GM18951 (cell line): ENCODE results near the gene RUNX1.

ENCODE experiments used
- POLR2A ChIP-seq: IDR thresholded peaks from 4 replicates; pipeline ENCODE4 v1.6.1; 2011; ENCODE audit warnings: mild to moderate bottlenecking; ENCODE audit not compliant: insufficient read length, insufficient read depth; ENCODE audit errors: extremely low read depth
- in situ Hi-C: fragments of 300-500 bp; cut with MboI; formaldehyde crosslinking; loops from one replicate; pipeline ENCODE4 v1.12.0; 2022; ENCODE audit warnings: low sequenced_read_pairs, mixed read lengths, inconsistent platforms; ENCODE audit not compliant: unreplicated experiment

The RUNX1 gene

GRCh38 chr21:34938089-34938764 is 110.9 kb downstream of the RUNX1 start:
- in situ Hi-C loops: no loop called here

DNA sequence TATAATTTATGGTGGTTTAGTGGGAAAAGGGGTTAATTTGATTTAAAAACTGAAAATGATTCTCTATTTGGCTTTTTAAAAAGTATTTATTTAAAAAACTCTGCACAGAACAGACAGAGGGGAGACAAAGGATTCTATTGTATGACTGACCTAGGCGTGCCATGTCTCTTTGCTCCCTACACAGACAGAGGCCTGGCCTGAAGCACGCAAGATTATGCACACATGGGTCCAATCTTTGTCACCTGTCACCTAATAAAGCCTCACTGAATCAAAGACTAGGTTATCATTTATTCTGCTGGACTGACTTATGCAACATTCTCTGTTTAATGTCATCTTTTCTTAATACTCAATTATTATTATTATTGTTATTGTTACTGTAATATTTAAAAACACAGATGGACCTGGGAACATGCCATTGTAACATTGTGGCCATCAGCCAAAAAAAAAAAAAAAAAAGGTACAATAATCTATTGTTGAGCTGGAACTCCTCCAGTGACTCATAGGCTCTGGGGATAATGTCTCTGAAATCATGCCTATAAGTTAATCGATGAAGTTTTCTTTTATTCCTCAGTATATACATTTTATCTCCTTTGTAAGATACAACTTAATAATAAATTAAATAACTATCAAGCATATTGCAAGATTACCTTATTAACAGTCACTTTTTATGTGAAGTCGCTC is 112.1 kb downstream of the RUNX1 start:
- TF ChIP-seq POLR2A: no peak

More at GRCh38 chr21:34938089-34938764, 110.9 kb downstream of the RUNX1 start:
- TF ChIP-seq POLR2A: no peak

GRCh38 chr21:34936371-34936789 is 112.7 kb downstream of the RUNX1 start:
- in situ Hi-C loops: no loop called here
- TF ChIP-seq POLR2A: no peak

More for the DNA sequence above, 112.1 kb downstream of the RUNX1 start:
- in situ Hi-C loops: no loop called here

DNA sequence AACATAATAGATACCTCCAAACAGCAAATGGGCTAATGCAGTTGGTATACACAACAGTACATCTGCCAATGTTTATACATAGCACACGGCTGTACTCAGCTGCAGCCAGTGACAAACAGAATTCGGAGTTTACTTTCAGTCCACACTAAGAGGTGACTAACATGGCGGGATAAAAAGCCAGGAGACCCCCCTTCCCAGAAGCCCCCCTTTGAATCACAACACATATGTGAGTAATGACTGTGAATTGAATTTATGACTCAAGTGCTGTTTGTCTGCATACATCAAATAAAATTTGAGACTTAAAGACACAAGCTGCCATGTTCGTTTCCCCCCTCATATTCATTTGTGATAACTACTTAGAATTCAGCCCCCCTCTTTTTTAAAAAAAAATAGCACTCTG is 113.2 kb downstream of the RUNX1 start:
- no peak for TF ChIP-seq POLR2A
- in situ Hi-C loops: no loop called here

DNA sequence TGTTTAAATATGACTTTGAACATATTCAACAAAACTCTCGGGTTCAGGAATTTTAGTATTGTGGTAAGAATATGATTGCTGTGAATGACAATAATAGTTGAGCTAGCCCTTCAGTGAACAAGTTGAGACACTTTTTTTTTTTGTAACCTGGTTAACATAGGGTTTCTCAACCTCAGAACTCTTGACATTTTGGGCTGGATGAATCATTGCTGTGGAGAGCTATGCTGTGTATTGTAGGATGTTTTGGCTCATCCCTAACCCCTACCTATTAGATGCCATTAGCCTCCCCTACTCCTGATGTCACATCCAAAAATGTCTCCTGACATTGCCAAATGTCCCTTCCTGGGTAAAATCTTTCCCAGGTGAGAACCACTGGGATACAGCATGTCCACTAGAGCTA is 113.7 kb downstream of the RUNX1 start:
- TF ChIP-seq POLR2A: no peak
- in situ Hi-C loops: no loop called here

GRCh38 chr21:34934350-34934749 is 114.8 kb downstream of the RUNX1 start:
- TF ChIP-seq POLR2A: no peak
- in situ Hi-C loops: no loop called here

- TF ChIP-seq POLR2A: no peak
- in situ Hi-C loops: no loop called here
Observed at GRCh38 chr21:34933609-34934335, 115.3 kb downstream of the RUNX1 start.

DNA sequence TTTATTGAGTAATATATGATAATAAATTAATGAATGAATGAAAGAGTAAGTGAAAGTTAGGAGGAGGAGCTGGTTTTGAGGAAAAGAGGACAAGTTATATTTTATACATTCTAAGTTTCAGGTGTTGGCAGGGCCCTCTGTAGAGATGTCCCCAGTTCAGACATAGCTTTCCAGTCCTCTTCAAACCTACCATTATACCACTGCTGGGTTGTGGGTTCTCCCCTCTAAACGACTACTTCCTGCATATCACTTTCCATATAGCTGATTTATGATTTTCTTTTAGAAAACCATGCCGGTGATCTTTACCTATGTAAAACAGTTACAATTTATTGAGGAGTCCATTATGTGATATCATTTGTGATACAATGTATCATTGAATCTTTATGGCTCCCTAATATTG is 116.9 kb downstream of the RUNX1 start:
- TF ChIP-seq POLR2A: no peak
- in situ Hi-C loops: no loop called here

DNA sequence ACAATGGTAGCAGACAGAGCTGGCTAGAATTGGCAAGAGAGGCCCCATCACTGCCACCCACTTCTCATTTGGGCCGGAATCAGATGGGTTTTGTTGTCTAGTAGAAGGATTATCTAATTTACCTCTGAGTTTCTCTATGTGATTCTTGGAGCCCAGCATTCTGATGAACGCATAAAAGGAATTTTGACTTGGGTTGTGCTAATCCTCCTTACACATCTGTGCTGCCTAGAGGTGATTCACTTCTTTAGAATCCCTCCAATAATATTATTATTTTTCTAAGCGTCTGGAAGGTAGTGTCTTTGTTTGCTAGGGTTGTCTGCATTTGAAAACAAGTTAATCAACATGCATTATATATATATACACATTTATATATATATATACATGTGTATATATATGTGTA is 118.1 kb downstream of the RUNX1 start:
- in situ Hi-C loops: no loop called here
- no peak for TF ChIP-seq POLR2A

DNA sequence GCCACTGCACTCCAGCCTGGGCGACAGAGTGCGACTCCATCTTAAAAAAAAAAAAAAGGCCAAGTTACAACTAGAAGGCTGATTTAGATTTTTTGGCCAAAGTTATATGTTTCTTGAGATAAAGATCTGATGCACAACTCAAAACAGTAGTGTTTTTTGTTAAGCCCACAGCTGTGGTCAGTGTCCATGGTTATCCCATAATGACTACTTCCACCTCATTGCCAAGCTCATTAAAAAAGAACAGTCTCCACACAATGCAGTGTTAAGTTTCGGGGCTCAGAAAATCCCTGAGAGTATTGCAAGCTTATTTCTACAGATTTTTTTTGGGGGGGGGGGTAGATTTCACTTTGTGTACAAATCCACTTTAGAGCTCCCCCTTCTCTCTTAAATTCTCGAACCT is 120.5 kb downstream of the RUNX1 start:
- in situ Hi-C loops: no loop called here
- no peak for TF ChIP-seq POLR2A

DNA sequence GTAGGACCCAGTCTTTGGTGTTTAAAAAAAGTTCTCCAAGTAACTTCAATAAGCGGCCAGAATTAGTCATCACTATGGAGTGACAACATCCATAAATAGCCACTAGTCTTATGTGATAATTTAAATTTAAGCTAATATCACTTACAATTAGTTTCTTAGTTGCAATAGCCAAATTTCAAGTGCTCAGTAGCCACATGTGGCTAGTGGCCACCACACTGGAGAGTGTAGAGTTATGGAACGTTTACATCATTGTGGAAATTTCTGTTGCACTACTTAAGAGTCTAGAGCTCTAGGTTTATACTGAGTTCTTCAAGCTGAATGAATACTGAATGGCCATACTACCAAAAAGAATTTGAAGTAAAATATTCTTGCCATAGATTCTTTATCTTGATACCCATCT is 121.1 kb downstream of the RUNX1 start:
- no peak for TF ChIP-seq POLR2A
- in situ Hi-C loops: no loop called here

GRCh38 chr21:34926803-34927467 is 122.2 kb downstream of the RUNX1 start:
- in situ Hi-C loops: no loop called here
- no peak for TF ChIP-seq POLR2A

GRCh38 chr21:34925597-34925996 is 123.5 kb downstream of the RUNX1 start:
- no peak for TF ChIP-seq POLR2A
- in situ Hi-C loops: no loop called here
